Measurements from ENCODE around the gene XPNPEP1.

The XPNPEP1 gene

DNA sequence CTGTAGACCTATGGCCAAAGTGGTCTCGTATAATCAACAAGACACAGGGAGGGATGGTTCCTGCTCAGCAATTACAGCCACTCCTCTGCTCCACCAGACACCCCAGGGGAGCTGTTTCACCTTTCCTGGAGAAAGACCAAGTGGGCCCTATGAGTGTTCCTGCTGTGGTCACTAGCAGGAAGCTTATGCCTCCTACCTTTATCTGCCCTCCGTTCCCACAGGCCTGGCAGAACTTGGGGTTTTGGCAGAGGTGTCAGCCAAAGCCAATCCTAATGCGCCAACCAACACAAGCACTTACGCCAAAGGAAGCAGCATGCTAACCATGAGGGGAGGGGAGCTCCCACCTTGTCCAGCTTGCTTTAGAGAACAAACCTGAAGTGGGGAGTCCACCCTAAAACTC lies 31.2 kb downstream of the XPNPEP1 start:
- no peak for DNase-seq

DNA sequence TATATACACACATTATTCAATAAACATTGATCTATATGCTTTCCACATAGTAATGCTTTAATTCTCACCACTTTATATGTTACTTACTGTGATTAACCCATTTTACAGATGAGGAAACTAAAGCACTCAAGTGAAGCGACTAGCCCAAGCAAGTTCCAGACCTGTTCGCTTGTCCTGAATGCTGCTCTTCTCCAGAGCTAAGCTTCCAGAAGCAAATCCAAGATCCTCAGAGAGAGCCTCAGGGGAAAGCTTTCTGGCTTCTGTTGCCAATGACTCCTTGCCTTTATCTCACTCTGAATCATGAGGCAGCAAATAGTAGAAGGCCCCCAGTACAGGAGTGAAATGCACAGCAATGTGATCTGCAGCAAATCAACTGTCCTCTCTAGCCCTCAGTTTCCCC lies 32.2 kb downstream of the XPNPEP1 start:
- no peak for DNase-seq

DNA sequence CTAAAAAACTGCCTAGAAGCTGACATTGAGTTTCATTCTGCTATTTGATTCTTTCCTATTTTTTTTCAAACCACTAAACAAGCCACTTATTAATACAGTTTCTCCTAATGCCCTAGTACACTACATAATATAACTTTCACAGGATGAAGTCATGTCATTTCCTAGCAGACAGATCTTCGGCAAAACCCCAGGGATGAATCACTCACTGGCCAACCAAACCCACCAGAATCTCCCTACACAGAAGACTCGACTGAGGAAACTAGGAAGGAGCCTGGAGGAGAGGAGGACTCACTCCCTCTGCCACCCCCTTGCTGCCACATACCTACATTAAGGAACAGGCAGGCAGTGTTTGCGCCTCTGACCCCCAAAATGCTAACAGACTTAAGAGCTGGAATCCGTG lies 33.4 kb downstream of the XPNPEP1 start:
- DNase-seq = no peak

DNA sequence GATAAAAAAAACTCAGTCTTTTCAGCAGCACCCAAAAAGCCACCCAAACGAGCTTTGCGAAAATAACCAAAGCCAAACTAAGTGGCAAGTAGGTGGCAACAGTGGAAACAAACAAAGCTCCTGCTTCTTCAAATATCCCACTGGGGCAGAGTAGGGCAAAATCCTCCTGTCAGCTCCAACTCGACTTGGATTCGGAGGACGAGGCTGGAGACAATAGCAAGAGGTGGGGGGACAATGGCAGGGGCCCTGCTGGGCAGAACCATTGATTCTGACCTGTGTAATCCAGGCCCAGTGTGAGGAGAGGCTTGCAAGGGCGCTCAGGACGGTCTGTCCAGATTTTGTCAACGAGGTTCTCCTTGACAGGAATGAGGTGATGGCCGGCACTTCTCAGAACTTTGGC lies 35.5 kb downstream of the XPNPEP1 start:
- DNase-seq = no peak

DNA sequence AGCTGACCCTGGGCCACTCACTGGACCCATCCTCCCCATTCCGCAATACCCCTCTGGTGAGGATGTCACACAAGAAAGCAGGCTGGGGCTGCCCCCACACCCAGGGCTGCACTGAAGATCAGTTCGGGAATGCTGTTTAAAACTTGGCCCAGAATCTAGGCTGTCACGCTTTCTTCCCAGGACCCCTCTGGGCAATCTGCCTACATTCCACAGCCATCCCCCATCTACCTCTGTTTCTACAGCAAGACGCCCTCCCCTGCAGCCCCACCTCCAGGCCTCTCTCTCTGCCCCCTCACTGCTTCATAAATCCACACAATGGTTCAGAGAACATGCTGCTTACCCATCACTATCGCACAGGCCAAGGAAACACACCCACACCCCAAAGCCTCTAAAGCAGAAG lies 36.1 kb downstream of the XPNPEP1 start:
- DNase-seq = no peak

DNA sequence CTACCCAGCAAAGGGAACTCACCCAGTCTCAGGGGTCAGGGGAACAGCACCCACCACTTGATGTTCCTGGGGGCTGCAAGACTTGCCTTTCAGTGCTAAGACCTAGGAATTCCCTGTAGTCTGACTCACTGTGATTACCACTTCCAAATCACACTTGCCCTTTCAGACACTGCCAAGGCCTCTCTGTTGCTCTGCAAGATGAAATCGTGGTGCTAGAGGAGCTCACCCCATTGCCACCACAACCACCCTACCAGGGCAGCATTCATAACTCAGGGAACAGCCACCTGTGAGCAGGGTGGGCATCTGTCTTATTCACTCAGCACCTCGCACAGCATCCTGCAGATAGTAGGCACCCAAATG lies 36.5 kb downstream of the XPNPEP1 start:
- DNase-seq = no peak

DNA sequence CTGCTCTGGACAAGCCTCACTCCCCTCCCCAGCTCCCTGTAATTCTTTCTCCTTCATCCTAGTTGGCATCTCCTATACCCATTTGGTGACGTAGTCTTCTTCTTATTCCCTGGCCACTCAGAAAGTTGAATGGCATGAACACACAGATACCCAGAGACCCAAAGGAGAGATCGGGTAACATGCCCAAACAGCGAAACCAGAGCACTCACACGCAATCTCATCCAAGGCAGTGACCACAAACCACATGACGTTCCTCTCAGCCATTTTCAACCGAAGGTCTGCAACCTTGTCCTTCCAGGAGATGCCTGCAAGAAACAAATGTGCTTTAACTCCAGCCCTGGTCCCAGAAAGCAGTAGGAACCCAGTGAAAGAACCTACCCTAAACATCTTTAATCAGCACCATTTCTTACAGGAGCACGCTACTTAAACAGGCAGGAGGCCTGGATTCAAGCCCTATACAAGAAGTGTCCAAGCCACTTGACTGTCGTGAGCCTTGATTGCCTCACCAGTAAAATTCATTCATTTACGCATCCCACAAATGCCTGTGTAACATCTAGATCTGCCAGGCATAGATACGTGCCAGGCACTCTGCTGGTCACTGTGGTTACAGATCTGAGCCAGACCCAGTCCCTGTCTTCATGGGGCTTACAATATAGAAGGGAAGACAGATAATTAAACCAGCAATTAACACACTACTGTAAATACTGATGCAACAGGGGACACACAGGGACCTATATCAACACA lies 37.1 kb downstream of the XPNPEP1 start:
- no peak for DNase-seq

DNA sequence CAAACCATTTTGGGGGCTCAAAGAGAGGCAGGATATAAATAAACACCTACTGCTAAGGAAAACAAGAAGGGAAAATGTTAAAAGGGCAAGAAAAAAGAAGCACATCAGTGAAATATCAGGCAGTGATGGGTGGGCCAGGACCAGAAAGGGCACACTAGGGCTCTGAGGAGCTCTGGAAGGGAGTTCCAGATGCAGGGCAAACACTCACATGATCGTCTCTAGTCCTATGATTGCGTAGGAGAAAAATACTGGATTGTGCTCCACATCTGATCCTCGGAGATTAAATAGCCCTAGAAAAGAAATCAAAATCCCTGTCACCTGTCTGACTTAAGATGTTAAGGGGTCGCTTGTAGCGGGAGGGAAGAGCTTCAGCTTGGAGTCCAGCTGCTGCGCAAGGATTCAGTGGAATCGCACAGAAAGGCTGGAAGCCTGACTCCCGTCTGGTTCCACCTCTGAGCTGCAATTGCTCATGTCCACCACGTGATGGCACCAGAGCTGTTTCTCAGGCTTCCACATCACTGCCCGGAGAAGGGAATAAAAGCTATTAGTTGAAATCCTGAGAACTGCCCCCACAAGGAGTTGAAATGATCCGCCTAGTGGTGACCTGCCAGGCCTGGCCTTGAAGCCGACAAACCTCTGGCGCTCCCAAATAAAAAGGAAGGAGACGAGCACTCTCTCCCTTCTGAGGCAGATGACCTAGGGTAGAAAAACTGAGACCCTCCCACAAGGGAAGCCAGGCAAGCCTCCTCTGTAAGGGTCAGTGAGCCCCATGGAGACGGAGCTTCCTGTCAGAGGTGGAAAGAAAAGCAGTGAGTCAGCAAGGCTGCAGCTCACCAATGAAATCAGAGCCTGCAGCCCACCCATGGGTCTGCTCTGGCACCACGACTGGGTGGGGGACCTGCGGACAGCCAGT lies 39.2 kb downstream of the XPNPEP1 start:
- DNase-seq = peak; percentile 73

DNA sequence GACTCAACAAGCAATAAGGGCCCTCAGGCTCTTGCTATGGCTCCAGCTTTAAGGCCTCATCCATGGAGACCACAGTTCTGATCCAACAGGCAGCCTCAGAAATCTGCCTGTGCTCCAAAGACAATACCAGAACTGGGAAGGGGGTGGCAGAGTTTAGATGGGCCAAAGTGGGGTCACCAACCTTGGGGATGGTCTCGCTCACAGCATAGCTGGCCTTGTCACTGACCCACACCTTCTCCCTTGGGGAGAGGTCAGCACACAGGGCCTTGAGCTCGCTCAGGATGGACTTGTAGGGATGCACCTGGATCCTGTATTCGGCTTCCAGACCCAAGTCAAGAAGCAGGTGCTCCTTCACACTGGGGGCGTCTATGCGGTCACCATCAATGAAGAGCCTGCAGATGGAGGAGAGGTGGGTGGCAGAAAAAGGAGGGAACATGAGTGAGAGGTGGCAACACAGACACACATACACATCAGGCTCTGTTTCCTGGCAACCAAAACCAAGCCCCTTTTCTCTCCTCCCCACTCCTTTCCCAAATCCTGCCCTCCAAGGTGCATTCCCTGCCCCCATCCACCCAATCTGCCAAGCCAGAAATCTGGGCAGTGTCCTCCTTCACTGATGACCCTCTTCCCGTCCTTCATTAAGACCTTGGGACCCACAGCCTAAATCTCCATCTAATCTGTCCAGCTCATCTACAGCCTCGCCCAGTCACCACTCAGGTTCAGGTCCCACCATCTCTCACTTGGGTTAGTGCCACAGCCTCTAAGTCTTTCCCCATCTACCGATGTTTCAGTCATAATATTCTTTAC lies 40.9 kb downstream of the XPNPEP1 start:
- DNase-seq = no peak

DNA sequence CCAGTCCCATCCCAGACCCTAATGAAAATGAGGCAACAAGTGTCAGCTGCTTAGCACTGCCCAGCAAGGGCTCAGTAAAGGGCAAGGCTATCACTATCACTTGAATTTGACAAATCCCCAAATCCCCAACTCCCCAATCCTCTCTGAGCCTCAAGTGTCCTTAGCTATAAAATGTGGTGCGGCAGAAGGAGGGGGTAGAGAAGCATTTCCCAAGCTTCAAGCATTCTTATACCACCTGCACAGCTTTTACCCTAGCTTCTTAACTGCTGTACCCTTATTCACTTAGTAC lies 41.6 kb downstream of the XPNPEP1 start:
- no peak for DNase-seq

DNA sequence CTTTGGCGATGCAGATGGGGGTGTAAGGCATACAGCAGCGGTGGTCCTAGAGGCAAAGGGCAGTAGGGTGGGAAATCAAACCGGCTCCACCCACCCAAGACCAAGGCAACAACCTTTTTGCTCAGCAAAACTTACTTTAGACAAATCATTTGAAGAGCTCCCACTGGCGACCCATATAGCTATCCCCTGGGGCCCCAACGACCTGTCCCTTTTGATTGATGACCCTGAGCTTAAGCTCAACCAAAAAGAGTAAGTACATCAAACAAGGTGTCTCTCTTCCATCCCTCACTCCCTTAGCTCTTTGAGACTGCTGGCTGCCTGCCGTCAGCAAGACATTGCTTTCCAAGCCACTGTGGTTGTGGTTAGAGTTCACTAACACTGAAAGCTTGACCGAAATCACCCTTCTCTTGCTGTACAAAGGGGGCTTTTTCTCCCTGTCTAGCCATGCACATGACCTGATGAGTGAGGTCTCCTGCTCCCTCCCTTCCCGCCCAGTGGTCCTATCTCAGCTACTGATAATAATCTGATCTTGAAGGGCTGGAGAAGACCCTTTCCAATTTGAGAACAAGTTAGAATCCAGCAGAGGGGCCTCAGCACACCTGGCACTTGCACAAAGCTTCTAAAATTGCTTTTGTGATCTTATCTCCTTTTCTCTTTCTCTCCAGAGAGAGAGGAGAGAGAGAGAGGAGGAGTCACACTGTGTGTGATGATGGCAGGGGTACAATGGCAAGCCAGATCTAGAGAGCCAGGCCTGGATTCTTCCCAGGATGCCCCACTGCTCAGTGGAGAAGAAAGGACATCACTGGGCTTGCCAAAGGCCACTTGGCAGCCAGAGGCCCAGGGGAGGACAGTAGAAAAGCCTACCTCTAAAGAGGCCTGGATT lies 42.2 kb downstream of the XPNPEP1 start:
- no peak for DNase-seq

DNA sequence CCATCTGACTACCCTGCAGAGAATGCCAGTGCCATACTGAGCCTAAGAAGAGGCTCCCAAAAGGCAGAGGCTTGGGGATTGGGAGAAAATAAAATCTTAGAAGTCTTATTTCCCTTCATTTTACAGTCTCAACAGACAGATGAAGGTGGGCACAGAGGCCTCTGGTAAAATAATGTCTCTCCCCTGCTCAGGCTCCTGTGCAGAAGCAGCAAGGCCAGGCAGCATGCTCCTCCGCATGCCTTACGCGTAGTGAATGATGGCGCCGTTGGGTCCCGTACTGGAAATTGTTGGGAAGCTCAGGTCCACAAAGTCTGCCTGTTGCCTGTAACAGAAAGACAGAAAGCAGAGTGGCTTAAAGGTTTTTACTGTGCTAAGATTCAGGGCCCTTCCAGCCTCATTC lies 45.8 kb downstream of the XPNPEP1 start:
- no peak for DNase-seq

DNA sequence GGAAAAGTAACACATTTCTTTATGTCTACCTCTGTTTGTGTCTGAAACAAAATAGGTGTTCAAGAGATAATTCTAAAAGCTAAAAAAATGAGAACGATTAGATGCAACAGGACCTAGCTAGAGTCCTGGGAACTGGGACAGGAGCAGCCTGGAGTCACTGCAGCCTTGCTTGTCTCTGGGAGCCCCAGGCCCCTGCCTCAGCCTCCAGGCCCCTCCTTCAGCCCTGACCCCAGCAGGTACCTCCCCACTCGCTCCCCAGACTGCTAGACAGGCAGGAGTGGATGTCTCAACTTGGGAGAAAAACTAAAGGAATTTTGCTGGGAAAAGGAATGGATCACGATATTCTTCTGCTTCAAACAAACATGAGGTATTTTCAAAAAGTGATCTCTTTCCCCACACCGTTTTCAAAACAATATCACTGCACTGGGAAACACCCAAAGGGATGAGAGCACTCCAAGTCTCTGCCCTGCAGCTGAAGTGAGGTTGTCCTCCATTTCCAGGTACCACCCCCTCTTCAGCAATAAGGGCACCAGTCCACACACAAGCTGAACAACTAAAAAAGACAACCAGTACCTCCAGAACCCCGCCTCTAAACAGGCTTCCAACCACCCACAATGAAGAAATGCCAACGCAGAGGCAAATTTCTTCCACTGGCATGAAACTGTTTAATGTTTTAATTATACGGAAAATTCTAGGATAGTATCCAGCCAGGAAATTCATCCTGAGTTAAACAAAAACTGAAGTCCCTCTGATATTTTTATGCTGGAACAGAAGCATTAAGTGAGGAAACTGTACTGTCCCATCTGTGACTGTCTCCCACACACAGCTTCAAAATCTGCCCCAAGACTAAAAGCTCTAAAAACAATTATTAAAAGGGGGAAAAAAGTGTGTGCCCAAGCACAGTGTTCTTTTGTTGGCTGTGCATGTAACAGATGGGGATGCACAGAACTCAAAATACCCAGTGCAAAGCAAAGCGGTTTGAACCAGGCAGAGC lies 47.2 kb downstream of the XPNPEP1 start:
- no peak for DNase-seq

DNA sequence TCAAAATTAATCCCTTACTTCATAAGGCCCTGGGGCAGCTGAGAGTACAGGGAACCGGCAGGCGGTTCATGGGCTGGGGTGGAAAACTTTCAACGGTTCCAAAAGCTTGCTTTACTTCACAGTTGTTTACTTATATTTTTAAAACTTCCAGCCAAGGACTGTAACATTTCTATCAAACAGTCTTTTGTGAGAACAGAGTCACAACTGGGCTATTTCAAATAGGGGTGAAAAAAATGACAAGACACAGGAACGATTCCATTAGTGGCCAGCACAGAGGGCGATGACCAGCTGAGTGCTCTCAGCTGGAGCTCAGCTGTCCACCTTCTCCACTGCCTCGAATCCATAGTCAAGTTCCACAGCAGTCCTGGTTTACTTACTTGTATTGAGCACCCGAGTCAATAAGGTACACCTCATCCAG lies 48.2 kb downstream of the XPNPEP1 start:
- no peak for DNase-seq

DNA sequence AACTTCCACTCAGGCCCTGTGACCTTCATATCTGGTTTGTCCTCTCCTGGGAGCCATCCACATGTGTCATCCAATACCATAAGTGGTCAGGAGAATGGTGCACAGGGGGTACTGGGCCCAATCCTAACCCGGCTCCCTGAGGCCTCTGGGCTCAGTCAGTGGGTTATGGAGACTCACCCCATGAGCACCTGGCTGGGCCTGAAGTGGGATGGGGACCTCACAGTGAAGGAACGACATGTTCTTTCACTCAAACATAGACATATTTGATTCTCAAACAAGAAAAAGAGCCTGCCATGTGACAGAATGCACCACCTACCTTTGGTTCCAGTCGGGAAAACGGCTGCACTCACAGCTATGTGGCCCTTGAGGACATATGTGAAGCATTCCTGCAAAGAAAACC lies 51.8 kb downstream of the XPNPEP1 start:
- no peak for DNase-seq

DNA sequence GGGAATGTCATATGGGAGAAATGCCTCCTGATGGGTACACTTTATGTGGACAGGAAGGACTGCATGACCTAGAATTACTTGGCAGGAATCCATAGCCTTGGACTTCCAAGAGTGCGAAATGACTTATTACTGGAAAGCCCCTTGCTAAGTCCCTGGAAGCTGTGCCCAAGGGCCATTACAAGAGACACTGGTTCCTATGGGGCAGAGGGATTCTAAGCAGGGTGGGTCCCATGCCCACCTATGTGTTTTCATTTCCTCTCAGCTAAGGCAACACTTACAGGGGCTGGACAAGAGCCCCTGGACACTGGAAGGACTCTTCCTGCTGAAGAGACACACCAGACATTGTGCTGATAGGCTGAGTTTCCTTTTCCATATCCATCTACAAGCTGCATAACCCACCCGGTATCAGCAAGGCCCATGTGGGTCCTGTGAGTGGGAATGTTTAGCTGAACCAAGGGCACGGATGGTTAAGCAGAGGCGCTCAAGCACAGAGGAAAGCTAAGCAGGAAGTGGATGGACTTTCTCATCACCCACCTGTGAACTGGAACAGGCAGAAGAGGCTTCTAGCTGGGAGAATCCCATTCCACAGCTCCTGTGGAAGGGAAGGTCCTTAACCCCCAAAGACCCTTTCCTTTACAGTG lies 56.2 kb downstream of the XPNPEP1 start:
- DNase-seq = no peak

DNA sequence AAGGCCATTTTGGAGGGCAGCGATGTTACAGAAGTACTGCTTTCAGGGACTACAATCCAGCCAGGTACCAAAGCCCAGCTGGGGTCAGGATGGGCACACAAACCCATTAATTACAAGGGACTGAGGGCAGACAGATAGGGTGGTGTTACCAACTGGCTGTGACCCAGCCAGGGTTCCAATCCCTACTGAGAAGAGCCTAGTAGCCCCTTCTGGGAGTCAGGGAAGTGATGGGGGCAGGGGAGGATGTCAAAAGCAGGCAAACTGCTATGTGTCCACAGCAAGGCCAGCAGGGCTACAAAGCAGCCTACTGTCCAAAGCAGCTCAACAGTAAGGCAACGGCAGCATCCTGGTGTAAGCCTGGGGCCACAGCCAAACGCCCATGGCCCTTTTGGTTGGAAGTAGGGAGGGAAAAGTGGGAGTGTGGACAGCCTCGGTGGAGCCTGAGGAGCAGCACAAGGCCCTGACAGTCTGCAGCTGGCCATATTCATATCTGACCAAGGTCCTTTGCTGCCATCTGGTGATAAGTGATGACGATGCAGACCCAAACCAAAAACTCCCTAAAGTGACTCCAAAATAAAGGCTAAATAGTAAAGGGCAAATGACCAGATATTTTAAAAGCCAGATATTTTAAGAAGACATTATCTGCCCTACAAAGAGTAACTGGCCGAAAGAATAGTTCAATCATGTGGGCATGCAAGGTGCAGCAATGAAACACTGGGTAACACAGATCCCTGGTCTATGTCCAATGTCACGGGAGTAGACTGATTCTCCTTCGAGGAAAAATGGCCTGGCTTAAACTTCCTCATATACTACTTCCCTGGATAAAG lies 56.9 kb downstream of the XPNPEP1 start:
- no peak for DNase-seq

DNA sequence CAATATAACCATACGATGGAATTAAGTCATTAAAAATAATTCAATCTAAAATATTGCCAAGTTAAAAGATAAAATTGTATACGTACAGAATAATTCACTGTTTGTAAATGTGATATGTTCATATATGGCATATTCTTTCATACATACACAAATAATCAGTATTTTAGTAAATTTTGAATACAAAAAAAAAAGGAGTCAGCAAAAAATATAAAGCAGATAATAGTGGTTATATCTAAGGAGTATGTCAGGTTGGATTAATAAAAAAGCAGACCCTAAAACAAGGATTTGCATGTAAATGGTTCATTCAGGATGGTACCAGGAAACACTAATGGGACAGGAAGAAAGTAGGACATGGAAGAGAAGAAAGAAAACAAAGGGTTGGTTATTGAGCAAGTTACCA lies 59.5 kb downstream of the XPNPEP1 start:
- no peak for DNase-seq

DNA sequence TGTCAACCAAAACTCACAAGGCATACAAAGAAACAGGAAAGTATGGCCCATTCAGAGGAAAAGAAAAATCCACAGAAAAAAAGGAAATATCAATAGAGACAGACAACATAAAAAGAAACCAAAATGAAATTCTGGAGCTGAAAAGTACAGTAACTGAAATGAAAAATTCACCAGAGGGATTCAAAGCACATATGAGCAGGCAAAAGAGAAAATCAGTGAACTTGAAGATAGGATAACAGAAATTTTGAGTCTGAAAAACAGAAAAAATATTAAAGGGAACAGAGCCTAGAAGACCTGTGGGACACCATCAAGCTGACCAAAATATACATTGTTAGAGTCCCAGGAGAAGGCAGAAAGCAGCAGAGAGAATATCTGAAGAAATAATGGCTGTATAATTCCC lies 60.6 kb downstream of the XPNPEP1 start:
- DNase-seq = no peak

DNA sequence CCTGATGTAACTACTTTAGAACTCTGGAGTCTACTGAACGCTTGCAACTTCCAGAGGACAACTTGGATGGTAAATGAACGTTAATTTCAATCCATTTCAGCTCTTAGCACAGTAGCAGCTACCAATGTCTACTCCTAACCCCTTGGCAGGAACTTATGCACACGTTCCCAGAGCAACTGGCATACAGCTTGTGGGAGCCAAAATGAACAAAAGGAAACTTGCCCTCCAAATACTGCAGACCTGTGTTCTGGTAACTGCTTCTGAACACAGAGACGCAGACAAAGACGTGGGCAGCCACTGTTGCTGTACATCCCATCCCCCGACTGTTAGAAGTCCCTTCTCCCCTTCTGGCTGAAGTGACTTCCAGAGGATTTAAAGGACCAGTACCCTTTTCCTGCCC lies 61.3 kb downstream of the XPNPEP1 start:
- DNase-seq = no peak
